Measurements from ENCODE around the gene FGFR3. TPM values are rescaled to one million over a fixed set of nuclear protein-coding genes. Genes with fewer than 3 reads are reported as not detected.

FGFR3 gene
- polyA plus RNA-seq, 1 of the 3 experiments (the other 2 are of a cell fraction): 1.1 TPM

- TF ChIP-seq, protein P1, sequence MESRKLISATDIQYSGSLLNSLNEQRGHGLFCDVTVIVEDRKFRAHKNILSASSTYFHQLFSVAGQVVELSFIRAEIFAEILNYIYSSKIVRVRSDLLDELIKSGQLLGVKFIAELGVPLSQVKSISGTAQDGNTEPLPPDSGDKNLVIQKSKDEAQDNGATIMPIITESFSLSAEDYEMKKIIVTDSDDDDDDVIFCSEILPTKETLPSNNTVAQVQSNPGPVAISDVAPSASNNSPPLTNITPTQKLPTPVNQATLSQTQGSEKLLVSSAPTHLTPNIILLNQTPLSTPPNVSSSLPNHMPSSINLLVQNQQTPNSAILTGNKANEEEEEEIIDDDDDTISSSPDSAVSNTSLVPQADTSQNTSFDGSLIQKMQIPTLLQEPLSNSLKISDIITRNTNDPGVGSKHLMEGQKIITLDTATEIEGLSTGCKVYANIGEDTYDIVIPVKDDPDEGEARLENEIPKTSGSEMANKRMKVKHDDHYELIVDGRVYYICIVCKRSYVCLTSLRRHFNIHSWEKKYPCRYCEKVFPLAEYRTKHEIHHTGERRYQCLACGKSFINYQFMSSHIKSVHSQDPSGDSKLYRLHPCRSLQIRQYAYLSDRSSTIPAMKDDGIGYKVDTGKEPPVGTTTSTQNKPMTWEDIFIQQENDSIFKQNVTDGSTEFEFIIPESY (IDR thresholded peaks at IDR 0.05; ENCODE audit: borderline replicate concordance, low read depth): no peak
- TF ChIP-seq RCOR1 (IDR thresholded peaks at IDR 0.05; ENCODE audit: low read length) (no peak), SIN3A (IDR thresholded peaks at IDR 0.05; ENCODE audit: borderline replicate concordance, low read depth, low read length) (no peak), USF1 (IDR thresholded peaks at IDR 0.05; ENCODE audit: borderline replicate concordance, low read depth) (no peak), FOXJ3 (CRISPR knock-in tag; IDR thresholded peaks at IDR 0.05) (no peak), RFX5 (IDR thresholded peaks at IDR 0.05; ENCODE audit: low read length) (no peak), CTCF (IDR thresholded peaks at IDR 0.05) (no peak), GABPA (IDR thresholded peaks at IDR 0.05; ENCODE audit: low read depth) (no peak)
Observed at GRCh38 chr4:1751155-1751918, 41.8 kb upstream of the FGFR3 start (continued).

- WGBS (ENCODE audit: low lambda C conversion rate): 70% methylated on average over 2 of the region's 8 CpGs
- CTCF ChIA-PET: interaction anchor here (0.6 to 12.0 kb wide), 7 partner anchors 30 to 290 kb away, joined by 3 to 88 read pairs (median 4); partner anchors contain the start of gene TMEM129
Observed at GRCh38 chr4:1751919-1752283, 41.2 kb upstream of the FGFR3 start.

More at GRCh38 chr4:1751919-1752283, 41.2 kb upstream of the FGFR3 start:
- Histone ChIP-seq H3K79me2 (ENCODE audit: insufficient read depth) (no peaks in the 10 kb centered on the region), H3K9ac (no peak overlapping the region), H3K36me3 (replicated peaks in 1 of 2; ENCODE audit: control insufficient read depth in 1 of 2, insufficient read depth in 2 of 2, low read length in 1 of 2) (no peaks in the 10 kb centered on the region), H4K20me1 (ENCODE audit: insufficient read depth) (no peaks in the 10 kb centered on the region), H3K4me2 (no peak overlapping the region), H3K27ac (ENCODE audit: low read depth in 2 of 2, low read length in 1 of 2) (no peak overlapping the region), H3K27me3 (ENCODE audit: insufficient read depth) (no peaks in the 10 kb centered on the region), H3K4me3 (ENCODE audit: low read depth in 2 of 2, low read length in 1 of 2) (no peak overlapping the region), H2AFZ (ENCODE audit: low read depth) (no peak overlapping the region), H3K9me2 (no peaks in the 10 kb centered on the region), H3K4me1 (ENCODE audit: control insufficient read depth in 1 of 2, insufficient read depth in 2 of 2, low read depth in 1 of 2, low read length in 1 of 2) (peaks cover 0 to 35% of the 10 kb centered on the region in 2 experiments; a peak in 1 of 4 replicates), H3K9me3 (no peaks in the 10 kb centered on the region), H3F3A (replicated peaks; ENCODE audit: insufficient read depth) (no peaks in the 10 kb centered on the region)
- POLR2A ChIA-PET: no interaction called here
- DNase-seq: no peak
- TF ChIP-seq SMC3 (IDR thresholded peaks at IDR 0.05; ENCODE audit: low read depth, low read length) (no peak), NFIC (IDR thresholded peaks at IDR 0.05; ENCODE audit: borderline replicate concordance) (no peak), CTCF (IDR thresholded peaks at IDR 0.05) (no peak), JUND (IDR thresholded peaks at IDR 0.05) (no peak), EP300 (IDR thresholded peaks at IDR 0.05; ENCODE audit: borderline replicate concordance in 1 of 2, low read depth in 1 of 2, low read length in 1 of 2) (no peak), ELF1 (IDR thresholded peaks at IDR 0.05) (no peak), FOSL2 (IDR thresholded peaks at IDR 0.05; ENCODE audit: borderline replicate concordance, low read depth) (no peak), POLR2AphosphoS5 (IDR thresholded peaks at IDR 0.05; ENCODE audit: low read depth, low read length) (no peak), YY1 (IDR thresholded peaks at IDR 0.05; ENCODE audit: low read depth) (no peak), RXRA (IDR thresholded peaks at IDR 0.05; ENCODE audit: borderline replicate concordance, low read depth) (no peak), CHD2 (IDR thresholded peaks at IDR 0.05; ENCODE audit: low read length, partially characterized antibody) (no peak)

Measured in SK-N-SH (cell line).